ENCODE measurements around the gene CTRB1.

DNA sequence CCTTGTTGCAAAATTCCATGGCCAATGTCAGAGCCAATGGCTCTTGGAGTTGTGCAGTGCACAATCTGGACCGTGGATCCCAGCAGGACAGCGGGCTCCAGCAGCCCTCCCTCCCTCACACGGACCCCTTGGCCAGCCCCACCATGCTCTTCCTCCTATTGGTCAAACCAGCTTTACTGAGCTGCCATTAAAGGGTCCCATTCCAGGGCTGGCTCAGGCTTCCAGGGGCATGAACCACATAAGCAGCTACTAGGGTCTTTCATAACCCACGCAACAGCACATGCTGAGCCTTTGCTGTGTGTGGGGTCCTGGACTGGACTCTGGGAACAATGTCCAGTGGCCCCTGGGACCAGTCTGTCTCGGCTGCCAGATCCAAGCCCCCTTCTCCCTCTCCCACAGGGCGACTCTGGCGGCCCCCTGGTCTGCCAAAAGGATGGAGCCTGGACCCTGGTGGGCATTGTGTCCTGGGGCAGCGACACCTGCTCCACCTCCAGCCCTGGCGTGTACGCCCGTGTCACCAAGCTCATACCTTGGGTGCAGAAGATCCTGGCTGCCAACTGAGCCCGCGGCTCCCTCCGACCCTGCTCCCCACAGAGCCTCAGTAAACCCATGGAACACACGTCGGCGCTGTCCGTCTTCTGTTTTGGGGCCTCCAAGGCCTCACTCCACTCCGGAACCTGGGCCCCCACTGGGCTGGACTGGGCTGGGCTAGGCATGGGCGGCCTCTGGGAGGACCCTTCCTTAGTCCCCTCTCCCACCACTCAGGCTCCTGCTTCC lies 5.7 kb downstream of the CTRB1 start:
- TF ChIP-seq, protein P1, sequence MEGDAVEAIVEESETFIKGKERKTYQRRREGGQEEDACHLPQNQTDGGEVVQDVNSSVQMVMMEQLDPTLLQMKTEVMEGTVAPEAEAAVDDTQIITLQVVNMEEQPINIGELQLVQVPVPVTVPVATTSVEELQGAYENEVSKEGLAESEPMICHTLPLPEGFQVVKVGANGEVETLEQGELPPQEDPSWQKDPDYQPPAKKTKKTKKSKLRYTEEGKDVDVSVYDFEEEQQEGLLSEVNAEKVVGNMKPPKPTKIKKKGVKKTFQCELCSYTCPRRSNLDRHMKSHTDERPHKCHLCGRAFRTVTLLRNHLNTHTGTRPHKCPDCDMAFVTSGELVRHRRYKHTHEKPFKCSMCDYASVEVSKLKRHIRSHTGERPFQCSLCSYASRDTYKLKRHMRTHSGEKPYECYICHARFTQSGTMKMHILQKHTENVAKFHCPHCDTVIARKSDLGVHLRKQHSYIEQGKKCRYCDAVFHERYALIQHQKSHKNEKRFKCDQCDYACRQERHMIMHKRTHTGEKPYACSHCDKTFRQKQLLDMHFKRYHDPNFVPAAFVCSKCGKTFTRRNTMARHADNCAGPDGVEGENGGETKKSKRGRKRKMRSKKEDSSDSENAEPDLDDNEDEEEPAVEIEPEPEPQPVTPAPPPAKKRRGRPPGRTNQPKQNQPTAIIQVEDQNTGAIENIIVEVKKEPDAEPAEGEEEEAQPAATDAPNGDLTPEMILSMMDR (conservative IDR thresholded peaks at IDR 0.05; ENCODE audit: low read depth, low read length) = no peak
- TF ChIP-seq EZH2 (IDR thresholded peaks at IDR 0.05; ENCODE audit: borderline replicate concordance, low read depth, low read length, poor library complexity, severe bottlenecking) = no peak
